NCI-H2196 treated with DMSO at 0.1 percent for 48 hours (cell line): Measurements from ENCODE around the gene NCKAP5L.

Experiments used
- DNase-seq: peaks from one replicate; lab custom pipeline; 2025; ENCODE audit not compliant: unreplicated experiment; lab: John Stamatoyannopoulos, UW

Gene NCKAP5L

DNA sequence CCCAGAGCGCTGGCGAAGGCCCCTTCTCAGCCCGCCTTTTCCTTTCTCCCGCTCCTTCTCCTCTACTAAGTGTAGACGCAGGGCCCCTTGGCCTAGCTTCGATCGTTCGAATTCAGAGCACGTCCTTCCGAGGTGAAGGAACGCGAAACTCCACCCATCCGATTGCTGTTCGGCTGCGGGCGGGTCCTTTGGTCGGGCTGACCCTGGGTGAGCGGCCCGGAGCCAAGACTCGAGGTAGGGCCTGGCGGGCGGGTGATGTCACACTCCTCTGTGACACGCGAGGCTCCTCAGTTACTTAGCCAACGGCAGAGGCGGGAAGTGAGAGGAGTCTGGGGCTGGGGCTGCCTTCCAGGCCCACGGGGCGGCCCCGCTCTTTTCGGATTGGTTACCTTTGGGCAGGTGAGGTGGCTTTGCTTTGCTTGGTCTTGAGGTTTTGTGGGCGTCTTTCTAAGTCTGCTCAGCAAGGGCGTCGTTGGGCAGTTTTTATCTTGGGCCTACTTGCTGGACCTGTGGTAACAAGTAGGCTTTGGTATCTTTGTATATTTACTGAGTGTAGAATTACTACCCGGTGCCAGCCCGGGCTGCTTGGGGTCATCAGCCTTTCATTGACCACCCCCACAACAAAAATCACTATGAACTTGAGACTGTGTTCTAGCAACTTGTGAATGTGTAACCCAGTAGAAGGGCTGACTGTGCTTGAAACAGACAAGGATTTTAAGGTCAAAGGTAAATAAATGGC lies 86.2 kb downstream of the NCKAP5L start:
- peak; percentile 73 for DNase-seq
